Measurements from ENCODE around the gene GJA8.
"Not testable (repeated sequence)": the region's sequence is repeated elsewhere in the genome, so short reads cannot be mapped to it uniquely, and the experiment has no call there.

GJA8 gene

GRCh38 chr1:147927215-147927614 is 24.6 kb downstream of the GJA8 start:
- WGBS (ENCODE audit: insufficient coverage, insufficient read length) = no CpG with 5 or more reads among the region's 6 CpGs
- not testable (repeated sequence) for H3K4me1 ChIP-seq (ENCODE audit: control insufficient read depth, insufficient read depth, low read length); H3K4me3 ChIP-seq (ENCODE audit: low read length); H3K36me3 ChIP-seq (ENCODE audit: control insufficient read depth, insufficient read depth, low read length); H3K27ac ChIP-seq (ENCODE audit: low read length); H3K27me3 ChIP-seq (ENCODE audit: control insufficient read depth, insufficient read depth, low read length); H3K9me3 ChIP-seq (ENCODE audit: control insufficient read depth, insufficient read depth, low read length); DNase-seq (ENCODE audit: low read depth, low spot score)

DNA sequence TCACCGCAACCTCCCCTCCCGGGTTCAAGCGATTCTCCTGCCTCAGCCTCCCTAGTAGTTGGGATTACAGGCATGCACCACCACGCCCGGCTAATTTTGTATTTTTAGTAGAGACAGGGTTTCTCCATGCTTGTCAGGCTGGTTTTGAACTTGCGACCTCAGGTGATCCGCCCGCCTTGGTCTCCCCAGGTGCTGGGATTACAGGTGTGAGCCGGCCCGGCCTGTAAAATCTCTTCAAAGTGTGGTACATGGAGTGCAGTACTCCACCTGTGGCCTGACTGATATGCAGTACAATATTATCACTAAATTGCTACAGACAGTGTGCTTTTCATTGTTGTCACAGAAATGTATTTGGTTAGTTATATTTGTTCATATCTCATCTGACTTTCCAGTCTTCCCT is 25.1 kb downstream of the GJA8 start:
- not testable (repeated sequence) for H3K4me1 ChIP-seq (ENCODE audit: control insufficient read depth, insufficient read depth, low read length); H3K9me3 ChIP-seq (ENCODE audit: control insufficient read depth, insufficient read depth, low read length); H3K27ac ChIP-seq (ENCODE audit: low read length); H3K27me3 ChIP-seq (ENCODE audit: control insufficient read depth, insufficient read depth, low read length); H3K4me3 ChIP-seq (ENCODE audit: low read length); H3K36me3 ChIP-seq (ENCODE audit: control insufficient read depth, insufficient read depth, low read length); DNase-seq (ENCODE audit: low read depth, low spot score)
- WGBS (ENCODE audit: insufficient coverage, insufficient read length) = no CpG with 5 or more reads among the region's 10 CpGs

DNA sequence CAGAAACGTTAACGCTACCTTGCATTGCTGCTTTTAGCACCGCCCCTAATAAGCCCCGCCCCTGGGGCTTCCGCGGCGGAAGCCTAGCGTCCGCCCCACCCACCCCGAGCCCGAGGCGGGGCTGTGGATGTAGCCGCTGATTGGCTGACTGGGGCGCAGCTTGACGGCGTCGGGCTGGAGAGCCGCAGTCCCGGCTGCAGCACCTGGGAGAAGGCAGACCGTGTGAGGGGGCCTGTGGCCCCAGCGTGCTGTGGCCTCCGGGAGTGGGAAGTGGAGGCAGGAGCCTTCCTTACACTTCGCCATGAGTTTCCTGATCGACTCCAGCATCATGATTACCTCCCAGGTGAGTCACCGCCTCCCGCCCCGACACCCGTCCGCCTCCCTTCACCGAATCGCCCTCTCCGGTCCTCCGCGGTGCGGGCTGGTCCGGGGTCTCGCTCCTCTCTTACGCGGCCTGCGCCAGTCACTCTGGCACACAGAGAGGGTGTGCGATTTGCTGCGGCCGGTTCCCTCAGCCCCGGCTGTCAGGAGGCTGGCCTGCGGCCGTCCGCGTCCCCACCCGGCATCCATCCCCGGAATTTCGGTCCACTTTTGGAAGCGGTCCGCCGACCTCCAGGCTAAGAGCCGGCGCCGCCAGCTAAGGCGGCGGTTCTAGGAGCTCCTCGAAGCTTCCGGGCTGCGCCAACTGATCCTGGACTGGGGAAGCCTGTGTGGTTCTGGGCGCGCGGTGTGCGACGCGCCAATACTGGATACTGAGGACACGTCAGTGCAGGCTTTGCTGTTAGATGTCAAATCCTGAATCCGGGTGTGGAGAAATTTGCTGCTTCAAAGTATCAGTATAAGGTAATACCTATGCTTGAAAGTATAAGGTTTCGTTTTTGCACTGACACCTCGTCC is 25.9 kb downstream of the GJA8 start, which contains the start of gene GPR89B:
Gene GPR89B (plus strand): TSS at position 185 of the 897 bp plus-strand sequence. CDS start 117 bp downstream, at position 302.
- WGBS (ENCODE audit: insufficient coverage, insufficient read length) = no CpG with 5 or more reads among the region's 72 CpGs
- H3K4me1 ChIP-seq (ENCODE audit: control insufficient read depth, insufficient read depth, low read length); H3K27ac ChIP-seq (ENCODE audit: low read length); H3K27me3 ChIP-seq (ENCODE audit: control insufficient read depth, insufficient read depth, low read length); H3K9me3 ChIP-seq (ENCODE audit: control insufficient read depth, insufficient read depth, low read length); H3K36me3 ChIP-seq (ENCODE audit: control insufficient read depth, insufficient read depth, low read length): not testable (repeated sequence)
- peak; percentile 61 for DNase-seq (ENCODE audit: low read depth, low spot score)
- peak within 1 kb of the TSS; percentile 64; the same call in 1 of the 2 replicates for H3K4me3 ChIP-seq (ENCODE audit: low read length)

DNA sequence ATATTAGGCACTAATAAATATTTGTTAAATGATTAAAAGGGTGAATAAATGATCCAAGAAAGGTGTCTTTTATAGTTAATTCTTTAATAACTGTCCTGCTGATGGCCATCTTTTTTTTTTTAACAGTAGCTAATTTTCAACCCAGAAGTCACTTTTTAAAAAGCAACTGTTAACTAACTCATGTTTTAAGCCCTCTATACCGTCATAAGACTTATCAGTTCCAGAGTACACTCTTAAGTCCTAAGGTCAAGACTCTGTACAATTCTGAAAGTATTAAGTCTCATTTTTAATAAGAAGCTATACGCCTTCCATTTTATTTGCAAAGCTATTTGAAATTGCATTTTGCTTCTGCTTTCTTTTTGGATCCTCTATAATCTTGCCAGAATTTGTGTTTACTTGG is 28.5 kb downstream of the GJA8 start:
- H3K36me3 ChIP-seq (ENCODE audit: control insufficient read depth, insufficient read depth, low read length); H3K9me3 ChIP-seq (ENCODE audit: control insufficient read depth, insufficient read depth, low read length); H3K4me1 ChIP-seq (ENCODE audit: control insufficient read depth, insufficient read depth, low read length); DNase-seq (ENCODE audit: low read depth, low spot score); H3K27me3 ChIP-seq (ENCODE audit: control insufficient read depth, insufficient read depth, low read length); H3K4me3 ChIP-seq (ENCODE audit: low read length); H3K27ac ChIP-seq (ENCODE audit: low read length): not testable (repeated sequence)
- no CpG with 5 or more reads among the region's 2 CpGs for WGBS (ENCODE audit: insufficient coverage, insufficient read length)

GRCh38 chr1:147935296-147935695 is 32.7 kb downstream of the GJA8 start:
- not testable (repeated sequence) for H3K27ac ChIP-seq (ENCODE audit: low read length); H3K4me1 ChIP-seq (ENCODE audit: control insufficient read depth, insufficient read depth, low read length); DNase-seq (ENCODE audit: low read depth, low spot score); H3K4me3 ChIP-seq (ENCODE audit: low read length); H3K9me3 ChIP-seq (ENCODE audit: control insufficient read depth, insufficient read depth, low read length); H3K27me3 ChIP-seq (ENCODE audit: control insufficient read depth, insufficient read depth, low read length); H3K36me3 ChIP-seq (ENCODE audit: control insufficient read depth, insufficient read depth, low read length)
- no CpG with 5 or more reads among the region's 3 CpGs for WGBS (ENCODE audit: insufficient coverage, insufficient read length)

DNA sequence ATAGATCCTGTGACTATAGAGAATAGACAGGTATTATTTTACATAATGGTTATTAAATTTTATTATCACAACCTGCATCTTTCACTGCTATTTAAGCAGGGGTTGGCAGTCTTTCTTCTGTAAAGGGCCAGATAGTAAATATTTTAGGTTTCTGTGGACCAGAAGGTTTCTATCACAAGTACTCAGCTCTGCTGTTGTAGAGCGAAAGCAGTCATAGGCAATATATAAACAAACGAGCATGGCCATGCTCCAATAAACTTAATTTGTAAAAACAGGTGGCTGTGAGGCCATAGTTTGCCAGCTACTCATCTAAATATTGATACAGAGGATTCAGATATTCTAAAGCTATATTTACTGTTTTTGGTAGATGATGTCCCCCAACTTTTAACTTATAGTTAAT is 37.9 kb downstream of the GJA8 start:
- not testable (repeated sequence) for DNase-seq (ENCODE audit: low read depth, low spot score); H3K27ac ChIP-seq (ENCODE audit: low read length); H3K36me3 ChIP-seq (ENCODE audit: control insufficient read depth, insufficient read depth, low read length); H3K27me3 ChIP-seq (ENCODE audit: control insufficient read depth, insufficient read depth, low read length); H3K4me1 ChIP-seq (ENCODE audit: control insufficient read depth, insufficient read depth, low read length); H3K9me3 ChIP-seq (ENCODE audit: control insufficient read depth, insufficient read depth, low read length); H3K4me3 ChIP-seq (ENCODE audit: low read length)
- no CpG with 5 or more reads among the region's 2 CpGs for WGBS (ENCODE audit: insufficient coverage, insufficient read length)

- not testable (repeated sequence) for H3K36me3 ChIP-seq (ENCODE audit: control insufficient read depth, insufficient read depth, low read length); H3K4me1 ChIP-seq (ENCODE audit: control insufficient read depth, insufficient read depth, low read length); H3K27ac ChIP-seq (ENCODE audit: low read length); H3K9me3 ChIP-seq (ENCODE audit: control insufficient read depth, insufficient read depth, low read length); H3K4me3 ChIP-seq (ENCODE audit: low read length); DNase-seq (ENCODE audit: low read depth, low spot score); H3K27me3 ChIP-seq (ENCODE audit: control insufficient read depth, insufficient read depth, low read length)
- WGBS (ENCODE audit: insufficient coverage, insufficient read length) = no CpG with 5 or more reads among the region's 1 CpG
Observed at GRCh38 chr1:147942563-147942962, 40.0 kb downstream of the GJA8 start.

DNA sequence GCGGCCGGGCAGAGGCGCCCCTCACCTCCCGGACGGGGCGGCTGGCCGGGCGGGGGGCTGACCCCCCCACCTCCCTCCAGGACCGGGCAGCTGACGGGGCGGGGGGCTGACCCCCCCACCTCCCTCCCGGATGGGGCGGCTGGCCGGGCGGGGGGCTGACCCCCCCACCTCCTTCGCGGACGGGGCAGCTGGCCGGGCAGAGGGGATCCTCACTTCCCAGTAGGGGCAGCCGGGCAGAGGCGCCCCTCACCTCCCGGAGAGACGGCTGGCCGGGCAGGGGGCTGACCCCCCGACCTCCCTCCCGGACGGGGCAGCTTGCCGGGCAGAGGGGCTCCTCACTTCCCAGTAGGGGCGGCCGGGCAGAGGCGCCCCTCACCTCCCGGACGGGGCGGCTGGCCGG is 46.9 kb downstream of the GJA8 start:
- WGBS (ENCODE audit: insufficient coverage, insufficient read length) = no CpG with 5 or more reads among the region's 35 CpGs
- not testable (repeated sequence) for H3K9me3 ChIP-seq (ENCODE audit: control insufficient read depth, insufficient read depth, low read length); H3K4me1 ChIP-seq (ENCODE audit: control insufficient read depth, insufficient read depth, low read length); H3K4me3 ChIP-seq (ENCODE audit: low read length); H3K27ac ChIP-seq (ENCODE audit: low read length); H3K27me3 ChIP-seq (ENCODE audit: control insufficient read depth, insufficient read depth, low read length); H3K36me3 ChIP-seq (ENCODE audit: control insufficient read depth, insufficient read depth, low read length); DNase-seq (ENCODE audit: low read depth, low spot score)
